22Rv1 (cell line): Measurements from ENCODE around the gene CPLANE2.
A peak's percentile ranks its signal among the peaks of the same experiment; 100 is the strongest.

Source experiments
- H3K27ac ChIP-seq: fragments of 450-650 bp; 2 replicates; pipeline ENCODE4 v1.5.1; 2017
- ZFX ChIP-seq: fragments of 450-650 bp; IDR thresholded peaks from 2 replicates; pipeline ENCODE4 v1.6.1; 2017; ENCODE audit warnings: antibody characterized with exemption, borderline replicate concordance
- TF ChIP-seq, protein P1 (sequence below): fragments of 450-650 bp; IDR thresholded peaks from 2 replicates; pipeline ENCODE4 v1.5.1; 2017; ENCODE audit warnings: mild to moderate bottlenecking

Gene CPLANE2

DNA sequence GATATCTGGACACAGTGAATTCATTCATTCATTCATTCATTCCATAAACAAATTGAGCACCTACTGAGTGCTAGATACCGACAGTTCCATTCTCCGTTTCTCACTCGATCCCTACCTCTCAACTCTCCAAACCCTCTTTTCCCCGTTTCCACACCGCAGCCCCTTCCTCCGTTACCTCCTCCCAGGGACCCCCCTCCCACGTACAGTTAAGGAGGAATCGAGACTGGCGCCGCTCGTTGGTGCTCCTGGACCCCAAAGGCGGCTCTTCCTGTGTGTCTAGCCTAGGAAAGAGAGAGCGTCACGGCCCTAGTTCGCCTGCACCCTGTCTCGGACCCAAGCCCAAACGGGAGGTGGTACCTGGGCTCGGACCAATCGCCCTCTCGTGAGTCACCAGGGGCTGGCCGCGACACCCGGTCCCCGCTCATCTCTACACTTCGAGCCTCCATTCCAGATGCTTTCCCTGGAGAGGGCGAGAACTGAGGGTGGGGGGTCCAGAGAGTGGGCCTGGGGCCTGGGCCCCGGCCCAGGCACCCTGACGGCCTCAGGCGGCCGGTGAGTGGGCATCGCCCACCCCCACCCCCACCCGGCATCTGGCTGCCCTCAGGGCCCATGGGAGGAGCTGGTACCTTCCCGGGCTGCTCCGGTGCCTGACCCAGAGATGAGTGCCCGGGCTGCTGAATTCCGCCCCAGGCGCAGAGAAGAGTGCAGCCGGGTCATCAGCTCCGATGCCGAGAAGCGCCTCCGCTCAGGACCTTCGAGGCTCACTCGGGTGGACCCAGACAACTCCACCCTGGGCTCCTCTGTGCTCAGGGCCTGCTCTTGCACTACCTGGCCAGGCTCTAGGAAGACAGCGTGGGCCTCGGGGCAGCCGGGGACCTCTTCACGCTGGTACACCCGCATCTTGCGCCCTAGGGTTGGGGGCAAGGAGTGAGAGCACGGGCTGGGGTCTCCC is 29.4 kb downstream of the CPLANE2 start:
- H3K27ac ChIP-seq, result peak overlapping the region; percentile 89
- no peak for TF ChIP-seq ZFX
- TF ChIP-seq, protein P1, sequence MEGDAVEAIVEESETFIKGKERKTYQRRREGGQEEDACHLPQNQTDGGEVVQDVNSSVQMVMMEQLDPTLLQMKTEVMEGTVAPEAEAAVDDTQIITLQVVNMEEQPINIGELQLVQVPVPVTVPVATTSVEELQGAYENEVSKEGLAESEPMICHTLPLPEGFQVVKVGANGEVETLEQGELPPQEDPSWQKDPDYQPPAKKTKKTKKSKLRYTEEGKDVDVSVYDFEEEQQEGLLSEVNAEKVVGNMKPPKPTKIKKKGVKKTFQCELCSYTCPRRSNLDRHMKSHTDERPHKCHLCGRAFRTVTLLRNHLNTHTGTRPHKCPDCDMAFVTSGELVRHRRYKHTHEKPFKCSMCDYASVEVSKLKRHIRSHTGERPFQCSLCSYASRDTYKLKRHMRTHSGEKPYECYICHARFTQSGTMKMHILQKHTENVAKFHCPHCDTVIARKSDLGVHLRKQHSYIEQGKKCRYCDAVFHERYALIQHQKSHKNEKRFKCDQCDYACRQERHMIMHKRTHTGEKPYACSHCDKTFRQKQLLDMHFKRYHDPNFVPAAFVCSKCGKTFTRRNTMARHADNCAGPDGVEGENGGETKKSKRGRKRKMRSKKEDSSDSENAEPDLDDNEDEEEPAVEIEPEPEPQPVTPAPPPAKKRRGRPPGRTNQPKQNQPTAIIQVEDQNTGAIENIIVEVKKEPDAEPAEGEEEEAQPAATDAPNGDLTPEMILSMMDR, result no peak

DNA sequence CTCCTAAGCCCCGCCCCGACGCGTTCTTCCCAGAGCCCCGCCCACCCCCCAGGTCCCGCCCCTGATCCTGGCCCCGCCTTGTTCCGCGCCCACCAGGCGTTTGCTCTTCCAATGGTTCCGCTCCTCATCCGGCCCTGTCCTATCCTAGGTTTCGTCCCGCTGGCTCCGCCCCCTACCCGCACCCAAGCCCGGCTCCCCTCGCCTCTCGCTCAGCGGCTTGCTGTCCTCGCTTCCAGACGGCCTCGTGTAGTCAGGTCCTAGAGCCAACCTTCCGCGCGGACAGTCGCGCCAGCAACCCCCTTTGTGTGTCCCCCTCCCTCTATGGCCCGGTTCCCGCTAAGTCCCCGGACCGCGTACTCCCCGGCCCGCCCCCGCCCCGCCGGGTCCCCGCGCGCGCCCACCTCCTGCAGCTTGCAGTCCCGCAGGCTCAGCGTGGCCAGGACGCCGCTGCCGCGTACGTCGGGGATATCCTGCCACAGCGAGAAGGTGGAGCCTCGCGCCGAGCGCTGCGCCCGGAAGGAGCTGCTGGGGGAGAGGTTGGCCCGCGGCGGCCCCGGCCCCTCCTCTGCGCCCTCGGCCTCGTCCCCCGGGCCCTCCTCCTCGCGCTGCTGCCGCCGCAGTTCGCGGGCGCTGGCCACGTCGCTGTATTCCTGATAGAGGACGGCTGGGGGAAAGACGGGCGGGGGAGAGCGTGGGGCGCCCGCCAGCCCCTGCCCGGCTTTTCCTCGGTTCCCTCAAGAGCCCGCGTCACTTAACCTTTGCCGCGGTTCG is 30.3 kb downstream of the CPLANE2 start:
- no peak for TF ChIP-seq ZFX
- TF ChIP-seq, protein P1, result peak; percentile 11; the same call in 1 of the 2 replicates
- peak overlapping the region; percentile 89 for H3K27ac ChIP-seq

DNA sequence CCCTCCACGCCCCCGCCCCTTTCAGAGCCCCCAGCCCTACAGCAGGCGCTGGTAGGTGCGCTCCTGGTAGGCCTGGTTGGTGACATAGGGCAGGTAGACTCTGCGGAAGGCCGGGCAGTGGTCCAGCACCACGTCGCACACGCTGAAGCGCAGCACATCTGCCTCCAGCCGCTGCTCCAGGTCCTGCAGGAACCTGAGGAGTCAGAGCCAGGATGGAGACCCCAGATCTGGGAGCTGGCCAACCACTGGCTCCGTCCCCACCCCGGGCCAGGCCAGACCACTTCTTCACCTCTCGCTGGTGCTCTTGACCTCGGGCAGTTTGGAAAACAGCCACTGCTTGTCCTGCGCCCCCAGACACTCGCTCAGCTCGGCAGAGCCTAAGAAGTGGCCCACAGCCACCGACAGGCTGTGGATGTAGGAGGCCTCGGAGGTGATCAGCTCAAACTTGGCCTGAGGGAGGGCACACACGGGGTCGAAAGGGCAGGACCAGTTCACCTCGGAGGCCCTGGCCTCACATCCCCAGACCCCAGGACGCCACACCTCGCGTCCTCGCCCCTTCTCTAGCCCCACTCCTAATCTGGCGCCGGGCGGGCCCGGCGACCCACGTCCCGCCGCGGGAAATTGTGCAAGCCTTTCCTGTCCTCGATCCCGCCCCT is 31.0 kb downstream of the CPLANE2 start:
- no peak for TF ChIP-seq ZFX
- TF ChIP-seq, protein P1, result no peak
- peak overlapping the region; percentile 89 for H3K27ac ChIP-seq

DNA sequence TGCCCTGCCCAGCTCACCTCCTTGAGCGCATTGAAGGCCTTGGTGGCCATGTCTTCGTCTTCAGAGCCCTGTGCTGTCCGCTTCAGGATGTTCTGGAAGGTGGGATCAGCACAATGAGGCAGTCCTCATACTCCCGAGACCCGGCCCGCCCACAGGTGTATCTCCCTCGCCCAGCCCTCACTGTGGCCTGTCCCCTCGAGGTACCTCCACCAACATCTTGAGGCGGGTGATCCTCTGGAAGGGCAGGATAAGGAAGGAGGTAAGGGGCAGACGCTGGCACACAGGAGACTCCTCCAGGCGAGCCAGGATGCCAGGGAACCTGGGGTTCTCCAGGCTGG is 31.7 kb downstream of the CPLANE2 start:
- H3K27ac ChIP-seq, result no peak overlapping the region
- TF ChIP-seq, protein P1, result peak; percentile 27
- no peak for TF ChIP-seq ZFX

DNA sequence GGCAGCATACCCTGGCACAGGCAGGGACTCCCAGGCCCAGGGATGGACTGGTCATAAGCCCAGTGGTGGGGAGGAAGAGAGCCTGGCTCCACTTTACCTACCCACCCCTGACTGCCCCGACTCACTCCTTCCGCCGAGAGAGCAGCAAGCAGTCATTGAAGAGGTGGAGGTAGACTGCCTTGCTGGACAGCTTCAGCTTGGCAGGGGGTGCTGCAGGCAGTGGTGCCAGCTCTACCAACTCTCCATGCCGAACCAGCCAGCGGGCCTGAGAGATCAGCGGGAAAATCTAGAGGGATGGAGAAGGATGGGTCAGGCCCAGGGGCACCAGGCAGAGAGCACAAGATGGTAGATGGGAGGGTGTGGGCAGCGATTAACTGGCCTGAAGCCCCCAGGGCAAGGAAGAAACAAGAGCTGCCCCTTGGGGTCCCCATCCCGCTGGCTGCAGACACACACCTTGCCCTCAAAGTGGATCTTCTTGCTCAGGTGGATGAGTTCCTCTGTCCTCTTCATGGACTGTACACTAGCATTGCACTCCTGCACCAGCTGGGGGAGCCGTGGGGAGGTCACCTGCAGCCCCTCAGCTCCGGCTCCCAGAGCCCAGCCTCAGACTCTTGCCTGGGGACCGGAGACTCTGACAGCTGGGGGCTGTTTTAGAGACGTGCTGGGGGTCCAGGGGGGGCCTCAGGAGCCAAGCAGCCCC is 32.2 kb downstream of the CPLANE2 start:
- no peak overlapping the region for H3K27ac ChIP-seq

DNA sequence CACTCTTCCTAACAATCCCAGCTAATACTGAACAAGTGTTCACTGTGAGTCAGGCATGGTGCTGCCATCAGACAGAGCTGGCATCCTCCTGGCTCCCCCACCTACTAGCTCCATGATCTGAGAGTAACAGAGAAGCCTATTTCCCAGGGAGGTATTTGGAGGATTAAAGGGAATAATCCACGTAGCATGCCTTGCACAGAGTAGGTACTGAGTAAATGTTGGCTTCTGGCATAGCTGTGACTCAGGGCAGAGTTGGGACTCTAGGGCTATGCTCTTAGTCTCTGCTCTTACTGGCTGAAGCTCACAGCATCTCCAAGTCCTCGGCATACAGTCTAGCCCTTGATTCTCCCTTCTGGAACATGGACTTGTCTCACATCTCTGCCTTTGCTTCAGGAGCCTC is 32.8 kb downstream of the CPLANE2 start:
- no peak overlapping the region for H3K27ac ChIP-seq

More for the DNA sequence above, 32.2 kb downstream of the CPLANE2 start:
- TF ChIP-seq, protein P1, result peak; percentile 60
- TF ChIP-seq ZFX, result no peak

More for the DNA sequence above, 32.8 kb downstream of the CPLANE2 start:
- TF ChIP-seq, protein P1, result no peak
- no peak for TF ChIP-seq ZFX
